Urinary bladder (tissue), 4 donors: ENCODE data around the gene HDAC7. TPM values are rescaled to one million over a fixed set of nuclear protein-coding genes. Genes with fewer than 3 reads are reported as not detected.
"Not testable (repeated sequence)": the region's sequence is repeated elsewhere in the genome, so short reads cannot be mapped to it uniquely, and the experiment has no call there.

Source experiments
- DNase-seq: peaks from one replicate; pipeline ENCODE4 v3.0.0-alpha.2; 2015; ENCODE audit errors: extremely low spot score
- H3K27ac ChIP-seq: one replicate; pipeline ENCODE4 v1.5.1; 2013; ENCODE audit warnings: low read depth, mild to moderate bottlenecking, moderate library complexity
- H3K36me3 ChIP-seq: one replicate; pipeline ENCODE4 v1.6.1; 2013; ENCODE audit warnings: mild to moderate bottlenecking, moderate library complexity; ENCODE audit not compliant: insufficient read depth
- H3K4me1 ChIP-seq: one replicate; pipeline ENCODE4 v1.6.1; 2013; ENCODE audit warnings: mild to moderate bottlenecking, moderate library complexity; ENCODE audit not compliant: insufficient read depth
- H3K4me3 ChIP-seq: one replicate; pipeline ENCODE4 v1.5.1; 2013; ENCODE audit warnings: low read depth, low read length
- WGBS: extraction: QIAGEN DNeasy Blood & Tissue Kit; methylation state at CpG from one replicate; pipeline ENCODE4 v1.1.7; 2013; 5-methylcytosine and 5-hydroxymethylcytosine counted together
- polyA plus RNA-seq: library from polyadenylated mRNA; stranded (reverse); fragments of 200-250 nt; gene quantifications from one replicate; pipeline ENCODE4 v1.2.3, GENCODE V29; 2013
- total RNA-seq: library from RNA; depleted of rRNA; stranded (reverse); fragments of >200 nt; gene quantifications from one replicate; pipeline ENCODE4 v1.2.3, GENCODE V29; 2014
- donor health status: healthy with polysubstance abuse.
- donor health status: healthy.

The HDAC7 gene
- total and polyA plus RNA-seq, 2 donors, result 26.8 to 92.4 TPM

- not testable (repeated sequence) for H3K36me3 ChIP-seq, DNase-seq, H3K4me3 ChIP-seq, H3K27ac ChIP-seq, H3K4me1 ChIP-seq
- 88% methylated on average over 9 of the region's 9 CpGs for WGBS
Observed at GRCh38 chr12:47809518-47809917, 10.2 kb downstream of the HDAC7 start.

GRCh38 chr12:47808574-47809365, 10.9 kb downstream of the HDAC7 start:
- H3K4me3 ChIP-seq, result no peak overlapping the region
- peak overlapping the region; percentile 25 for H3K27ac ChIP-seq
- H3K4me1 ChIP-seq, result no peaks in the 10 kb centered on the region

GRCh38 chr12:47808050-47808449, 11.7 kb downstream of the HDAC7 start:
- Histone ChIP-seq H3K27ac (peak overlapping the region; percentile 25), H3K36me3 (no peaks in the 10 kb centered on the region), H3K4me3 (no peak overlapping the region), H3K4me1 (no peaks in the 10 kb centered on the region)
- 15% methylated on average over 9 of the region's 9 CpGs for WGBS
- DNase-seq, result no peak

More at GRCh38 chr12:47808574-47809365, 10.9 kb downstream of the HDAC7 start:
- DNase-seq, result no peak
- 74% methylated on average over 9 of the region's 9 CpGs for WGBS
- no peaks in the 10 kb centered on the region for H3K36me3 ChIP-seq

GRCh38 chr12:47807338-47807737, 12.4 kb downstream of the HDAC7 start:
- H3K4me1 ChIP-seq, result no peaks in the 10 kb centered on the region
- no peak overlapping the region for H3K27ac ChIP-seq
- DNase-seq, result no peak
- 43% methylated on average over 5 of the region's 5 CpGs for WGBS
- no peak overlapping the region for H3K4me3 ChIP-seq
- no peaks in the 10 kb centered on the region for H3K36me3 ChIP-seq

- Histone ChIP-seq H3K4me3 (no peak overlapping the region), H3K27ac (peak overlapping the region; percentile 12), H3K36me3 (no peaks in the 10 kb centered on the region), H3K4me1 (no peaks in the 10 kb centered on the region)
- 22% methylated on average over 2 of the region's 2 CpGs for WGBS
- DNase-seq, result no peak
Observed at GRCh38 chr12:47805417-47805816, 14.3 kb downstream of the HDAC7 start.

GRCh38 chr12:47804171-47804570, 15.5 kb downstream of the HDAC7 start:
- WGBS, result 55% methylated on average over 8 of the region's 8 CpGs
- no peak overlapping the region for H3K27ac ChIP-seq
- H3K4me3 ChIP-seq, result no peak overlapping the region
- no peak for DNase-seq
- H3K4me1 ChIP-seq, result no peaks in the 10 kb centered on the region
- no peaks in the 10 kb centered on the region for H3K36me3 ChIP-seq

- no peak for DNase-seq
- no peak overlapping the region for H3K4me3 ChIP-seq
- H3K36me3 ChIP-seq, result no peaks in the 10 kb centered on the region
- H3K4me1 ChIP-seq, result no peaks in the 10 kb centered on the region
- 75% methylated on average over 12 of the region's 12 CpGs for WGBS
- no peak overlapping the region for H3K27ac ChIP-seq
Observed at GRCh38 chr12:47803191-47803875, 16.4 kb downstream of the HDAC7 start.

- DNase-seq, result no peak
- Histone ChIP-seq H3K4me3 (no peak overlapping the region), H3K27ac (no peak overlapping the region), H3K36me3 (peaks cover 2% of the 10 kb centered on the region), H3K4me1 (no peaks in the 10 kb centered on the region)
- WGBS, result 45% methylated on average over 5 of the region's 5 CpGs
Observed at GRCh38 chr12:47802312-47802711, 17.4 kb downstream of the HDAC7 start.

- no peak for DNase-seq
- Histone ChIP-seq H3K4me3 (no peak overlapping the region), H3K36me3 (peaks cover 2% of the 10 kb centered on the region), H3K27ac (peak overlapping the region; percentile 4), H3K4me1 (no peaks in the 10 kb centered on the region)
- 66% methylated on average over 9 of the region's 9 CpGs for WGBS
Observed at GRCh38 chr12:47801904-47802246, 17.8 kb downstream of the HDAC7 start.

GRCh38 chr12:47801170-47801903, 18.4 kb downstream of the HDAC7 start:
- no peaks in the 10 kb centered on the region for H3K4me1 ChIP-seq
- no peak overlapping the region for H3K4me3 ChIP-seq
- 65% methylated on average over 7 of the region's 7 CpGs for WGBS
- DNase-seq, result no peak
- H3K27ac ChIP-seq, result no peak overlapping the region
- H3K36me3 ChIP-seq, result peaks cover 2% of the 10 kb centered on the region

- H3K4me3 ChIP-seq, result no peak overlapping the region
- no peaks in the 10 kb centered on the region for H3K4me1 ChIP-seq
- DNase-seq, result no peak
- no peak overlapping the region for H3K27ac ChIP-seq
- peaks cover 2% of the 10 kb centered on the region for H3K36me3 ChIP-seq
- WGBS, result 88% methylated on average over 7 of the region's 7 CpGs
Observed at GRCh38 chr12:47800582-47800981, 19.1 kb downstream of the HDAC7 start.

GRCh38 chr12:47799357-47799955, 20.2 kb downstream of the HDAC7 start:
- WGBS, result 61% methylated on average over 7 of the region's 7 CpGs
- Histone ChIP-seq H3K4me1 (no peaks in the 10 kb centered on the region), H3K36me3 (peaks cover 2% of the 10 kb centered on the region), H3K4me3 (no peak overlapping the region), H3K27ac (no peak overlapping the region)
- no peak for DNase-seq

GRCh38 chr12:47798382-47798948, 21.2 kb downstream of the HDAC7 start:
- no peak for DNase-seq
- Histone ChIP-seq H3K4me3 (no peak overlapping the region), H3K27ac (no peak overlapping the region), H3K4me1 (no peaks in the 10 kb centered on the region), H3K36me3 (peaks cover 2% of the 10 kb centered on the region)
- WGBS, result 87% methylated on average over 17 of the region's 17 CpGs
